ENCODE data around the gene IL1RN.

Gene IL1RN

GRCh38 chr2:113123726-113124125 is 3.7 kb upstream of the IL1RN start:
- Histone ChIP-seq H3K27ac (ENCODE audit: low read depth, low read length) (no peak overlapping the region), H3K36me3 (ENCODE audit: control insufficient read depth, insufficient read depth, low read length) (no peaks in the 10 kb centered on the region), H3K4me3 (ENCODE audit: low read length) (no peak overlapping the region), H3K4me1 (ENCODE audit: control insufficient read depth, insufficient read depth, low read length) (no peaks in the 10 kb centered on the region), H3K9ac (ENCODE audit: low read length) (no peak overlapping the region), H3K27me3 (ENCODE audit: control insufficient read depth, insufficient read depth, low read length) (no peaks in the 10 kb centered on the region)

GRCh38 chr2:113124181-113124961 is 3.0 kb upstream of the IL1RN start:
- no peak overlapping the region for H3K27ac ChIP-seq (ENCODE audit: low read depth, low read length)
- H3K4me3 ChIP-seq (ENCODE audit: low read length) = no peak overlapping the region

GRCh38 chr2:113124984-113125855 is 2.2 kb upstream of the IL1RN start:
- Histone ChIP-seq H3K4me3 (ENCODE audit: low read length) (no peak overlapping the region), H3K27ac (ENCODE audit: low read depth, low read length) (no peak overlapping the region), H3K27me3 (ENCODE audit: control insufficient read depth, insufficient read depth, low read length) (no peaks in the 10 kb centered on the region), H3K4me1 (ENCODE audit: control insufficient read depth, insufficient read depth, low read length) (no peaks in the 10 kb centered on the region), H3K36me3 (ENCODE audit: control insufficient read depth, insufficient read depth, low read length) (no peaks in the 10 kb centered on the region), H3K9ac (ENCODE audit: low read length) (no peak overlapping the region)

More at GRCh38 chr2:113124181-113124961, 3.0 kb upstream of the IL1RN start:
- no peak overlapping the region for H3K9ac ChIP-seq (ENCODE audit: low read length)
- H3K27me3 ChIP-seq (ENCODE audit: control insufficient read depth, insufficient read depth, low read length) = no peaks in the 10 kb centered on the region
- no peaks in the 10 kb centered on the region for H3K4me1 ChIP-seq (ENCODE audit: control insufficient read depth, insufficient read depth, low read length)
- H3K36me3 ChIP-seq (ENCODE audit: control insufficient read depth, insufficient read depth, low read length) = no peaks in the 10 kb centered on the region

GRCh38 chr2:113127646-113128570 is 510 bp downstream of the IL1RN start:
- Histone ChIP-seq H3K9ac (ENCODE audit: low read length) (no peak overlapping the region), H3K27me3 (ENCODE audit: control insufficient read depth, insufficient read depth, low read length) (no peaks in the 10 kb centered on the region), H3K36me3 (ENCODE audit: control insufficient read depth, insufficient read depth, low read length) (no peaks in the 10 kb centered on the region), H3K27ac (ENCODE audit: low read depth, low read length) (no peak overlapping the region), H3K4me3 (ENCODE audit: low read length) (no peak overlapping the region), H3K4me1 (ENCODE audit: control insufficient read depth, insufficient read depth, low read length) (no peaks in the 10 kb centered on the region)

- H3K4me3 ChIP-seq (ENCODE audit: low read length) = no peak overlapping the region
- H3K27ac ChIP-seq (ENCODE audit: low read depth, low read length) = no peak overlapping the region
- no peak overlapping the region for H3K9ac ChIP-seq (ENCODE audit: low read length)
Observed at GRCh38 chr2:113129519-113130078, 2.2 kb downstream of the IL1RN start.

GRCh38 chr2:113131352-113132185 is 4.2 kb downstream of the IL1RN start:
- Histone ChIP-seq H3K27me3 (ENCODE audit: control insufficient read depth, insufficient read depth, low read length) (no peaks in the 10 kb centered on the region), H3K27ac (ENCODE audit: low read depth, low read length) (no peak overlapping the region), H3K4me1 (ENCODE audit: control insufficient read depth, insufficient read depth, low read length) (no peaks in the 10 kb centered on the region), H3K36me3 (ENCODE audit: control insufficient read depth, insufficient read depth, low read length) (no peaks in the 10 kb centered on the region), H3K4me3 (ENCODE audit: low read length) (no peak overlapping the region), H3K9ac (ENCODE audit: low read length) (no peak overlapping the region)

More at GRCh38 chr2:113129519-113130078, 2.2 kb downstream of the IL1RN start:
- Histone ChIP-seq H3K27me3 (ENCODE audit: control insufficient read depth, insufficient read depth, low read length) (no peaks in the 10 kb centered on the region), H3K36me3 (ENCODE audit: control insufficient read depth, insufficient read depth, low read length) (no peaks in the 10 kb centered on the region), H3K4me1 (ENCODE audit: control insufficient read depth, insufficient read depth, low read length) (no peaks in the 10 kb centered on the region)

GRCh38 chr2:113132414-113133021 is 5.1 kb downstream of the IL1RN start:
- no peak overlapping the region for H3K4me3 ChIP-seq (ENCODE audit: low read length)
- H3K36me3 ChIP-seq (ENCODE audit: control insufficient read depth, insufficient read depth, low read length) = no peaks in the 10 kb centered on the region
- no peaks in the 10 kb centered on the region for H3K27me3 ChIP-seq (ENCODE audit: control insufficient read depth, insufficient read depth, low read length)
- no peak overlapping the region for H3K27ac ChIP-seq (ENCODE audit: low read depth, low read length)
- H3K9ac ChIP-seq (ENCODE audit: low read length) = no peak overlapping the region
- H3K4me1 ChIP-seq (ENCODE audit: control insufficient read depth, insufficient read depth, low read length) = no peaks in the 10 kb centered on the region

GRCh38 chr2:113133704-113134598 is 6.6 kb downstream of the IL1RN start:
- Histone ChIP-seq H3K27ac (ENCODE audit: low read depth, low read length) (no peak overlapping the region), H3K4me3 (ENCODE audit: low read length) (no peak overlapping the region), H3K27me3 (ENCODE audit: control insufficient read depth, insufficient read depth, low read length) (no peaks in the 10 kb centered on the region), H3K36me3 (ENCODE audit: control insufficient read depth, insufficient read depth, low read length) (no peaks in the 10 kb centered on the region), H3K4me1 (ENCODE audit: control insufficient read depth, insufficient read depth, low read length) (no peaks in the 10 kb centered on the region), H3K9ac (ENCODE audit: low read length) (no peak overlapping the region)

GRCh38 chr2:113134717-113135116 is 7.3 kb downstream of the IL1RN start:
- Histone ChIP-seq H3K9ac (ENCODE audit: low read length) (no peak overlapping the region), H3K27ac (ENCODE audit: low read depth, low read length) (no peak overlapping the region), H3K36me3 (ENCODE audit: control insufficient read depth, insufficient read depth, low read length) (no peaks in the 10 kb centered on the region), H3K4me3 (ENCODE audit: low read length) (no peak overlapping the region), H3K4me1 (ENCODE audit: control insufficient read depth, insufficient read depth, low read length) (no peaks in the 10 kb centered on the region), H3K27me3 (ENCODE audit: control insufficient read depth, insufficient read depth, low read length) (no peaks in the 10 kb centered on the region)

- no peak overlapping the region for H3K9ac ChIP-seq (ENCODE audit: low read length)
- no peak overlapping the region for H3K4me3 ChIP-seq (ENCODE audit: low read length)
- no peak overlapping the region for H3K27ac ChIP-seq (ENCODE audit: low read depth, low read length)
- H3K36me3 ChIP-seq (ENCODE audit: control insufficient read depth, insufficient read depth, low read length) = no peaks in the 10 kb centered on the region
- no peaks in the 10 kb centered on the region for H3K27me3 ChIP-seq (ENCODE audit: control insufficient read depth, insufficient read depth, low read length)
- H3K4me1 ChIP-seq (ENCODE audit: control insufficient read depth, insufficient read depth, low read length) = no peaks in the 10 kb centered on the region
Observed at GRCh38 chr2:113135317-113135716, 7.9 kb downstream of the IL1RN start.
